HEK293T (cell line): ENCODE results near the gene TNRC6C.

Experiments
- CTCF ChIA-PET: fragments of 350-600 bp; formaldehyde crosslinking; extraction: SDS; loops from one replicate; lab custom pipeline; 2021; ENCODE audit warnings: antibody characterized with exemption, inconsistent platforms; lab: Yijun Ruan, JAX
- POLR2A ChIA-PET: fragments of 350-600 bp; formaldehyde crosslinking; extraction: SDS; loops from one replicate; lab custom pipeline; 2020; ENCODE audit warnings: antibody characterized with exemption, inconsistent platforms; lab: Yijun Ruan, JAX
- DNase-seq: peaks from one replicate; pipeline ENCODE4 v3.0.0; 2012; ENCODE audit warnings: mixed read lengths; ENCODE audit errors: extremely low spot score
- ARNT ChIP-seq: fragments of 450-650 bp; IDR thresholded peaks from 2 replicates; pipeline ENCODE4 v1.6.1; 2017; ENCODE audit warnings: mild to moderate bottlenecking
- BHLHE40 ChIP-seq: fragments of 450-650 bp; IDR thresholded peaks from 2 replicates; pipeline ENCODE4 v1.6.1; 2016; ENCODE audit warnings: mild to moderate bottlenecking, moderate library complexity, borderline replicate concordance
- CTBP1 ChIP-seq: fragments of 450-650 bp; IDR thresholded peaks from 2 replicates; pipeline ENCODE4 v1.6.1; 2016; ENCODE audit warnings: borderline replicate concordance
- ELF4 ChIP-seq: fragments of 450-650 bp; IDR thresholded peaks from 2 replicates; pipeline ENCODE4 v1.6.1; 2017; ENCODE audit warnings: antibody characterized with exemption
- FOXA1 ChIP-seq: fragments of 450-650 bp; IDR thresholded peaks from 2 replicates; pipeline ENCODE4 v1.6.1; 2016; ENCODE audit warnings: mild to moderate bottlenecking
- FOXK2 ChIP-seq: fragments of 450-650 bp; IDR thresholded peaks from 2 replicates; pipeline ENCODE4 v1.6.1; 2016; ENCODE audit warnings: mild to moderate bottlenecking
- FOXM1 ChIP-seq: fragments of 450-650 bp; IDR thresholded peaks from 2 replicates; pipeline ENCODE4 v1.6.1; 2017; ENCODE audit warnings: mild to moderate bottlenecking, borderline replicate concordance
- HDGF ChIP-seq: fragments of 450-650 bp; IDR thresholded peaks from 2 replicates; pipeline ENCODE4 v1.6.1; 2017; ENCODE audit warnings: antibody characterized with exemption, borderline replicate concordance
- L3MBTL2 ChIP-seq: fragments of 450-650 bp; conservative IDR thresholded peaks from 2 replicates; pipeline ENCODE4 v1.6.1; 2016; ENCODE audit warnings: mild to moderate bottlenecking
- LEF1 ChIP-seq: fragments of 450-650 bp; IDR thresholded peaks from 2 replicates; pipeline ENCODE4 v1.6.1; 2017; ENCODE audit warnings: mild to moderate bottlenecking, borderline replicate concordance
- NFRKB ChIP-seq: fragments of 450-650 bp; IDR thresholded peaks from 2 replicates; pipeline ENCODE4 v1.6.1; 2016; ENCODE audit warnings: mild to moderate bottlenecking, moderate library complexity
- SP1 ChIP-seq: fragments of 450-650 bp; IDR thresholded peaks from 2 replicates; pipeline ENCODE4 v1.6.1; 2017
- SUZ12 ChIP-seq: fragments of 450-650 bp; IDR thresholded peaks from 2 replicates; pipeline ENCODE4 v1.6.1; 2016; ENCODE audit warnings: mild to moderate bottlenecking
- TARDBP ChIP-seq: fragments of 450-650 bp; IDR thresholded peaks from 2 replicates; pipeline ENCODE4 v1.6.1; 2016
- ZNF384 ChIP-seq: fragments of 450-650 bp; IDR thresholded peaks from 2 replicates; pipeline ENCODE4 v1.6.1; 2016
- TF ChIP-seq, protein P1 (sequence below): fragments of 450-650 bp; IDR thresholded peaks from 2 replicates; pipeline ENCODE4 v1.6.1; 2016

TNRC6C gene

DNA sequence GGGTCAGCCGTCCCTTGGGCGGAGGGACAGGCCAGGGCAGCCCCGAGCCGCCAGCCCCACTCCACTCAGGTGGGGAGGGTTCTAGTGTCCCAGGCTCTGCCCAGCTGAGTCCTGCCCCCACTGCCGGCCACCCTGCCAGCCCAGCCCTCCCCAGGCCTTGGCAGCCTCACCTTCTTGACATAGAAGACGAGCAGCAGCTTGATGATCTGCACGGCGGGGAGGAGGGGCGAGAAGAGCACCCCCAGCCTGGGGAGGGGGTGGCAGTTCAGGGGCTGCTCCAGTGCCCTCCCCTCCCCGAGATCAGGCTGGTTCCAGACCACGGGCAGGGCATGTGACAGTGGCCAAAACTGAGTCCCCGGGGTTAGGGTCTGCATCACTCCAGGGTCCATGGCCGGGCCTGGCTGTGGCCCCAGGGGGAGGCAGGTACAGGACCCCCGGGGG is 160.3 kb downstream of the TNRC6C start:
- DNase-seq: no peak
- CTCF ChIA-PET: no interaction called here
- POLR2A ChIA-PET: interaction anchor here (1.0 kb wide), 1 partner anchor 9 kb away, joined by 3 read pairs; no protein-coding TSS in a partner anchor
- TF ChIP-seq ZNF384 (no peak), FOXA1 (no peak), NFRKB (no peak), SUZ12 (no peak), BHLHE40 (no peak), ARNT (no peak), L3MBTL2 (no peak), HDGF (no peak), FOXM1 (no peak), CTBP1 (no peak), LEF1 (no peak), FOXK2 (no peak), ELF4 (no peak), TARDBP (no peak), SP1 (no peak)
- TF ChIP-seq, protein P1, sequence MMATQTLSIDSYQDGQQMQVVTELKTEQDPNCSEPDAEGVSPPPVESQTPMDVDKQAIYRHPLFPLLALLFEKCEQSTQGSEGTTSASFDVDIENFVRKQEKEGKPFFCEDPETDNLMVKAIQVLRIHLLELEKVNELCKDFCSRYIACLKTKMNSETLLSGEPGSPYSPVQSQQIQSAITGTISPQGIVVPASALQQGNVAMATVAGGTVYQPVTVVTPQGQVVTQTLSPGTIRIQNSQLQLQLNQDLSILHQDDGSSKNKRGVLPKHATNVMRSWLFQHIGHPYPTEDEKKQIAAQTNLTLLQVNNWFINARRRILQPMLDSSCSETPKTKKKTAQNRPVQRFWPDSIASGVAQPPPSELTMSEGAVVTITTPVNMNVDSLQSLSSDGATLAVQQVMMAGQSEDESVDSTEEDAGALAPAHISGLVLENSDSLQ: no peak

DNA sequence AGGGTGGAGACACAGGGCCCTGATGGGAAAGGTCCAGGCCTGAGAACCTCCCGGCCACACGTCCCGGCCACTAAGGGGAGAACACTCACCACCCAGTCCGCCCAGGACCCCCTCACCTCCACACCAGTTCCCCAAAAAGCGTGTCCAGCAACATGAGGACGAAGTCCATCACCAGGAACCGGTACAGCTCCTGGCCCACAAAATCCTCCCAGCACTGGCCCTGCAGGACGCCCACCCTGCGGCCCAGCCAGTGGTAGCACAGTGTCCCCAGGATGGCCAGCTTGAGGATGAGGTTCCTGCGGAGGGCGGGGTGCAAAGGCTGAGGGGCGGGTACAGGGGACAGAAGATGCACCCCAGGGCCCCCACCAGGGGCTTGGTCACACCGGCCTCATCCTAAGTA is 162.0 kb downstream of the TNRC6C start:
- POLR2A ChIA-PET: interaction anchor here (0.8 kb wide), 1 partner anchor 51 kb away, joined by 3 read pairs; no protein-coding TSS in a partner anchor
- no peak for TF ChIP-seq LEF1
- TF ChIP-seq ELF4: no peak
- no peak for TF ChIP-seq ZNF384
- no peak for TF ChIP-seq BHLHE40
- no peak for TF ChIP-seq HDGF
- TF ChIP-seq FOXK2: no peak
- no peak for TF ChIP-seq SP1
- no peak for TF ChIP-seq NFRKB
- no peak for TF ChIP-seq L3MBTL2
- TF ChIP-seq FOXA1: no peak
- TF ChIP-seq CTBP1: no peak
- TF ChIP-seq ARNT: no peak
- no peak for TF ChIP-seq TARDBP
- no peak for DNase-seq
- CTCF ChIA-PET: no interaction called here

DNA sequence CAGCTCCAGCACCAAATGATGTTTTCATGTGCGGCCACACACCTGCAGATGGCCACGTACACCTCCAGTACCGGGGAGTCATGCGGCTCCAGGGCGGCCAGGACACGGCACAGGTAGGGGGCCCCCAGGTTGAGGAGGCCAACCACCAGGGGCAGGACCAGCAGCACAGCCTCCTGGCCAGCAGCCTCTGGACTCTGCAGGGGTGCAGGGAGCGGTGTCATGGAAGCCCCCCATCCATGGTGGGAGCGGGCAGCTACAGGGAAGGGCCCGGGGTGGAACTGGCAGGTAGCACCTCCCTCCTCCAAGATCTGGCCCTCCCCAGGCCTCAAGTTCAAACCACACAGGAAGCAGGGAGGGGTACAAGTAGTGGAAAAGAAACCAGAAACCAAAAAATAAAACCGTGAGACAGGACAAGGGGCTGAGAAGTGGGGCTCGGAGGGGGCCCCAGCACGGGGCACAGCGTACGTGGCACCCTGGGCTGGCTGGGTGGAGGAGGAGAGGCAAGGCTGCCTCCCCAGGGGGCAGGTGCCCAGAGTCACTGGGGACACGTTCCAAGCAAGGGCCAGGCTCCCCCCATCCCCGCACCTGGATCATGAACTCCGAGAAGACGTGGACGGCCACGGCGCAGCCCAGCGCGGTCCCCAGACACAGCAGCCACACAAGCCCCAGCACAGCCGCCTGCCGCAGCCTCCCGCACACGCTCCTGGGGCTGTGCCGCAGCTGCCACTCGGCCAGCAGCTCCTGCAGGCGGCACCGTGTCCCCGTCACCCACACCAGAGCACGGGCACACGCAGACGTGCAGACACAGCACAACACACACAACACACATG is 162.7 kb downstream of the TNRC6C start:
- POLR2A ChIA-PET: interaction anchor here (0.8 kb wide), 1 partner anchor 51 kb away, joined by 3 read pairs; no protein-coding TSS in a partner anchor
- CTCF ChIA-PET: interaction anchor here (0.7 kb wide), 1 partner anchor 16 kb away, joined by 3 read pairs; no protein-coding TSS in a partner anchor
- no peak for DNase-seq
- TF ChIP-seq ELF4: no peak
- TF ChIP-seq BHLHE40: no peak
- TF ChIP-seq TARDBP: no peak
- TF ChIP-seq SP1: no peak
- TF ChIP-seq LEF1: no peak
- no peak for TF ChIP-seq HDGF
- TF ChIP-seq, protein P1: no peak
- TF ChIP-seq CTBP1: no peak

DNA sequence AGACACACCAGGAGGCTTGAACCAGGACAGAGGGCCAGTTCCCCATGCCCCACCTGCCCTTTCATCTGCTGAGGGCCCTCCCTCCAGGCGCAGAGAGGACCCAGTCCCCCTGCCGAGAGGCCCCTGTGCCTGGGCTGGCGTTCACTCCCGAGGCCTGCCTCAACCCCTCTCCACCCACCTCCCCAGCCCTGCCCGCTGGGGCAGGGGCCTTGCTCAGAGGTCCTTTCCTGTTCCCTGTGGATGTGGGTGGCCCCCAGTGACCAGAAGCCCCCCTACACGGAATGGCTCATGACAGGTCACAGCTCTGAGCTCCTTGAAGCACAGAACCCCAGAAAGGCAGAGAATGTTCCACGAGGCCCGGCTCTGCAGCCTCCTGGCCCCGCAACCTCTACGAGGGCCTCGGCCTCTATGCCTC is 163.3 kb downstream of the TNRC6C start:
- DNase-seq: no peak
- ChIA-PET CTCF (no interaction called here), POLR2A (interaction anchor here (1.2 kb wide), 1 partner anchor 65 kb away, joined by 4 read pairs; the partner anchor contains the start of genes AFMID and TK1)
- no peak for TF ChIP-seq FOXK2
- no peak for TF ChIP-seq ZNF384
- TF ChIP-seq CTBP1: no peak
- no peak for TF ChIP-seq NFRKB
- TF ChIP-seq TARDBP: no peak
- TF ChIP-seq FOXM1: no peak
- TF ChIP-seq, protein P1: no peak
- no peak for TF ChIP-seq ELF4
- TF ChIP-seq SP1: no peak
- TF ChIP-seq ARNT: no peak
- no peak for TF ChIP-seq BHLHE40
- no peak for TF ChIP-seq FOXA1
- TF ChIP-seq LEF1: no peak
- no peak for TF ChIP-seq SUZ12
- no peak for TF ChIP-seq HDGF

DNA sequence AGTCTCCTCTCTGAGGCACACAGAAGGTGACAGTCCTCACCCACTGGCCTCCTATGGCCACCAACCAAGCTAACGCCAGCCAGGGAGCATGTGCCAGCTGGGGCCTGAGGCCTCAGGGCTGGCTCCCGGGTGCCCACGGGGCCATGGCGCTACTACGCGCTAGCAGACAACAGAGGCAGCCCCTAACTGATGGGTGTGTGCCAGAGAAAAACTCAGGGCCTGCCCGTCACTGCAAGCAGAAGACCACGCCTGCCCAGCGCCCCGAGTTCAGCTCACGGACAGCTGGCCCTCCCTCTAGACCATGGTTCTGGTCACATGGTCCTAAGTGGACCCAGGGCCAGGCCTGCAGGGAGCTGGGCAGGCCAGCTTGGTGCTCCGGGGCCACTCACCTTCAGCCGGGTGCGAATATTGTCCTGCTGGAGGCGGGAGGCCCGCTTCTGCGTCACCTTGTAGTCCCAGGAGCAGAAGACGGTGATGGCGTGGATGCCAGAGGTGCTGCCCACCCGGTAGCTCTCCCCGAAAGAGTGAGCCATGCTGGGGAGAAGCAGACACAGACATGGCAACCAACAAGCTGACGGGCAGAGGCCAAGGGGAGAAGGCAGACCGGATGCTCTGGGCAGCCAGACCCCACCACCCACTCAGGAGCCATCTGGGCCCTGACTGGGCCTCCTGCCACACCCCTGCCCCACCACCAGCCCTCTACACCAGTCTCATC is 163.9 kb downstream of the TNRC6C start:
- POLR2A ChIA-PET: interaction anchor here (1.2 kb wide), 1 partner anchor 64 kb away, joined by 4 read pairs; the partner anchor contains the start of genes AFMID and TK1
- TF ChIP-seq CTBP1 (no peak), FOXA1 (no peak), SUZ12 (no peak), TARDBP (no peak), NFRKB (no peak), ELF4 (no peak), FOXK2 (no peak), L3MBTL2 (no peak), HDGF (no peak), FOXM1 (no peak)
- TF ChIP-seq, protein P1: no peak
- CTCF ChIA-PET: no interaction called here
- no peak for DNase-seq
